GM12875 (cell line): Measurements from ENCODE around the gene ADISSP.

Experiments used
- H3K4me3 ChIP-seq: one replicate; pipeline ENCODE4 v1.5.1; 2011; ENCODE audit warnings: low read depth, low read length, control low read depth
- CTCF ChIP-seq: IDR thresholded peaks from 2 replicates; pipeline ENCODE4 v1.5.1; 2011; ENCODE audit warnings: low read depth, mild to moderate bottlenecking, control low read depth, inconsistent platforms, low read length, moderate library complexity, borderline replicate concordance; ENCODE audit not compliant: insufficient read depth

ADISSP gene

DNA sequence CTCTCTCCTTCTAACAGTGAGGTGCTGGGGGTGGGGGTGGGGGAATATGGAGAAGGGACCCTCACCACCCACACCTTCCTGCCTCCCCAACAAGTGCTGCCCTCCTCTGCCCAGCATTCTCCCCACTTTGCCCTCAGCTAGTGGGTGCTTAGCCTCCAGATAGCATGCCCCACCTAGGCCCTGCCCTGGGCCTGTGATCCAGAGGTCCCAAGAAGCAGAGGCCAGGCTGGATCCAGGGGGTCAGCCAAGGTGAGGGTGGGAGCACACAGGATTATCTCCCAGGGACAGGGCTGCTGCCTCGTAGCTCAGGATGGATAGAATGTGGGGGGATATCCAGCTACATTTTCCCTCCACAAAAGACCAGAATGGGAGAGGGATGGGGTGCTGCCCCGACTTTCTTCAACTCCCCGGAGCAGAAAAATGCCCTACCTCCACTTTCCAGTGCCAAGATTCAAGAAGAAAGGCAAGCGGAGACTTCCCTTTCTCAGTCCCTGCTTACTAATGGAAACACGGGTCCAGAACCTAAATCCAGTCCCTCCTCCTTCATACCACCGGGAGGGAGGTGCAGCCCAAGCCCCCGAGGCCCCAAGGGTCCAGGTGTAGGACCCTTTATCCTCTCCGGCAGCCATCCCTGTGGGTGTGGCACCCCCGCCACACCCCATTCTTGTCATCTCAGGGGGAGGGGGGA lies 987 bp downstream of the ADISSP start:
- H3K4me3 ChIP-seq: peak overlapping the region; percentile 75
- no peak for TF ChIP-seq CTCF

- no peak overlapping the region for H3K4me3 ChIP-seq
- TF ChIP-seq CTCF: no peak
Observed at GRCh38 chr20:3765171-3765882, 2.2 kb downstream of the ADISSP start.

- no peak for TF ChIP-seq CTCF
- H3K4me3 ChIP-seq: no peak overlapping the region
Observed at GRCh38 chr20:3764659-3765058, 2.9 kb downstream of the ADISSP start.

DNA sequence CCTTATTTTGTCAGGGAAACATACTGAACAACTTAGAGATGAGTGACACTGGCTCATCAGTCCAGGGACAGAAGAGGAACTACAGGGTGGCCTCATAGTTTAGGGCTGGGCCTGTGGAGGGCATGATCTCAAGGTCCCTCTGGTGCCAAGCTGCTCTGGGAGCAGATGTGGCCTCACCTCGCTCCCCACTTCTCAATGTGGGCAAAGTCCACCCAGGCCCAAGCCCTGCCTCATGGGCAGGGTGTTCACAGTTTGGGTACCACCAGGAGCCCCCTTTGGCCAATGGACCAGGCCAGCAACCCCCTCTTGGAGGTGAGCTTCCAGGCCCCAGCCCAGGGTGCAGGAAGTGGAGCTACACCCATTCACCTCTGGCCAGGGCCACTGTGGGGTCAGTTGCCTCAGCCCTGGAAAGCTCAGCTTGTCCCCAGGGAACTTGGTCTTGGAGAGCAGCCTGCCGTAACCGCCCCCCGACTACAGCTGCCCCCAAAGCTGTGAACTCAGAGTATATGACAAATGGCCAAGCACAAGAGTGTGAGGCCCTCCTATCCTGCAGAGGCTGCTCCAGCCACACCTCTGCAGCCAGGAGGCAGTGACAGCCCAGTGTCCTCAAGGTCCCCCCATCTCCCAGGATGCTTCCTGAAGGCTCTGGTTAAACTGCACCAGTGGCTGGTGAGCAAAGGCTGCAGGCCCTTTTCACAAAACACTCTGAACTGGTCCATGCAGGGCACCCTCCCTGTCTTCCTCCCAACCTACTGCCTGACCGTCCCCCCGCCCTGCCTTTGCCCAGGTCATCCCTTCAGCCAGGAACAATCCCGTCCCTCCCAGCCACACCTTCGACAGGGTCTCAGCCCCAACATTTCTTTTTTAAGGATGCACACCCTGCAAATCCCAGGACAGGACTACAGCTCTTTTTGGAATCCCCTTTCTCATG lies 3.6 kb downstream of the ADISSP start:
- no peak for TF ChIP-seq CTCF
- H3K4me3 ChIP-seq: no peak overlapping the region

DNA sequence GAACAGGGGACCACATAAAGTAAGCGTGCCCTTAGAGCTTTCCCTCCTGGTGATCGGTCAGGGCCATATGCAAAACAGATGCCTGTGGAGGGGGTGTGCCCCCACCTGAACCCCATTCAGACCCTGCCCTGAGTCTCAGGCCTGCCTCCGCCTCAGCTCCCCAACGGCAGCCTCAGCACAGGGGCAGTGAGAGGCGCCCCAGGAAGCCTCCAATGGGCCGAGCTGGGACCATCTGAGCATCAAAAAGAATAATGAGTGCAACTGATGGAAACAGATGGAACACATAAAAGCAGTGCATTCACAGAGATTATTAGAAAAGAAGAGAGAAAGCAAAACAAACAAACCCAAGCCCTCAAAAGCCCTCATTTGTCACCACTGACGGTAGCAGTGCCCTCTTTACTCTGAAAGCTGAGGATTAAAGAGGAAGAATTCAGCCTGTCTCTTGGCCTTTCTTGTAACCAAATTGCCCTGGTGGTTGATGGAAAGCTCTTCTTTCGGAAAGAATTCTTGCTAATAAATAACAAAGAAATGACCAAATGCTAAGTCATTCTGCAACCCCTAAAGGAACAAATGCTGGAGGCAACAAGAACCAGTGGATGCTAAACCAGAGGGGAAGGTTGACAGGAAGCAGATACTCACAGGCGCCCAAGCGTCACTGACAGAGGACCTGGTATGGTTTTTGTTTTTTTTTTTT lies 6.8 kb downstream of the ADISSP start:
- no peak for TF ChIP-seq CTCF
- no peak overlapping the region for H3K4me3 ChIP-seq

DNA sequence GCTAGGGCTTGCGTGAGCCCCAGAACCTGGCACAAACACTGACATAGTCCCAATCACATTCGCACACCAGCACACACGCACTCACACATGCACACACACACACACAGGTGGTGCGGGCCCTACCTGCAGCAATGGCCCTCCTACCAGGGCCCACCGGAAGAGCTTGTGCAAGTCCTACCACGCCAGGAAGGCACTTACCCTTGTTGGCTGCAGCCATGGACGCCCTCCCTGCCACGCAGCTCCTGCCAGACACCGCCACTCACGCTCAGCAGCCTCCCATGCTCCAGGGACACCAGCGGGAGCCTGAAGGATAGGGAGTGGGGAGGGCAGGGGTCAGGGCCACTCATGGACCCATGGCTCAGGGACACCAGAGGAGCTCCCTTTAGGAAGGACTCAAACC lies 7.7 kb downstream of the ADISSP start:
- no peak for TF ChIP-seq CTCF
- H3K4me3 ChIP-seq: no peak overlapping the region
